ENCODE measurements around the gene KCTD2. TPM values are rescaled to one million over a fixed set of nuclear protein-coding genes. Genes with fewer than 3 reads are reported as not detected.
"Not testable (repeated sequence)": the region's sequence is repeated elsewhere in the genome, so short reads cannot be mapped to it uniquely, and the experiment has no call there.

Gene KCTD2
- total RNA-seq (2012; rRNA removed): 10.4 and 10.5 TPM in 2 replicates

- H3K4me1 ChIP-seq (ENCODE audit: control insufficient read depth, insufficient read depth, low read length): peaks cover 15% of the 10 kb centered on the region
- H3K27me3 ChIP-seq (ENCODE audit: control insufficient read depth, insufficient read depth, low read length): no peaks in the 10 kb centered on the region
- peak within 1 kb of the TSS; percentile 99 for H3K4me3 ChIP-seq (ENCODE audit: low read length)
- H3K9ac ChIP-seq (ENCODE audit: low read depth, low read length): peak within 1 kb of the TSS; percentile 96
- H3K4me2 ChIP-seq (ENCODE audit: low read length): peak within 1 kb of the TSS; percentile 98
- H3K36me3 ChIP-seq (ENCODE audit: insufficient read depth, low read length): peaks cover 19% of the 10 kb centered on the region
- H3K9me3 ChIP-seq (replicated peaks; ENCODE audit: low read length): no peaks in the 10 kb centered on the region
Observed at GRCh38 chr17:75046407-75047289, at the start of gene KCTD2, which contains the start of gene ATP5PD. KCTD2 (plus strand) TSS chr17:75047225; CDS start chr17:75047251, 26 bp downstream. ATP5PD (minus strand) TSS chr17:75046969; CDS start chr17:75042650, 4,319 bp downstream.

GRCh38 chr17:74998783-74999182 lies 48.2 kb upstream of the KCTD2 start:
- Histone ChIP-seq H3K4me2 (ENCODE audit: low read length) (no peak overlapping the region), H3K9ac (ENCODE audit: low read depth, low read length) (no peak overlapping the region), H3K9me3 (replicated peaks; ENCODE audit: low read length) (no peaks in the 10 kb centered on the region), H3K36me3 (ENCODE audit: insufficient read depth, low read length) (peaks cover 22% of the 10 kb centered on the region), H3K4me1 (ENCODE audit: control insufficient read depth, insufficient read depth, low read length) (peaks cover 7% of the 10 kb centered on the region), H3K4me3 (ENCODE audit: low read length) (no peak overlapping the region), H3K27me3 (ENCODE audit: control insufficient read depth, insufficient read depth, low read length) (no peaks in the 10 kb centered on the region)

GRCh38 chr17:74999523-74999922 lies 47.5 kb upstream of the KCTD2 start:
- H3K9me3 ChIP-seq (replicated peaks; ENCODE audit: low read length): no peaks in the 10 kb centered on the region
- peaks cover 27% of the 10 kb centered on the region for H3K36me3 ChIP-seq (ENCODE audit: insufficient read depth, low read length)
- H3K4me1 ChIP-seq (ENCODE audit: control insufficient read depth, insufficient read depth, low read length): peaks cover 3% of the 10 kb centered on the region
- no peak overlapping the region for H3K4me3 ChIP-seq (ENCODE audit: low read length)
- no peaks in the 10 kb centered on the region for H3K27me3 ChIP-seq (ENCODE audit: control insufficient read depth, insufficient read depth, low read length)
- no peak overlapping the region for H3K4me2 ChIP-seq (ENCODE audit: low read length)
- H3K9ac ChIP-seq (ENCODE audit: low read depth, low read length): no peak overlapping the region

GRCh38 chr17:75001915-75002843 lies 44.8 kb upstream of the KCTD2 start:
- Histone ChIP-seq H3K4me2 (ENCODE audit: low read length) (no peak overlapping the region), H3K4me1 (ENCODE audit: control insufficient read depth, insufficient read depth, low read length) (no peaks in the 10 kb centered on the region), H3K9me3 (replicated peaks; ENCODE audit: low read length) (no peaks in the 10 kb centered on the region), H3K27me3 (ENCODE audit: control insufficient read depth, insufficient read depth, low read length) (no peaks in the 10 kb centered on the region), H3K36me3 (ENCODE audit: insufficient read depth, low read length) (peaks cover 41% of the 10 kb centered on the region), H3K4me3 (ENCODE audit: low read length) (no peak overlapping the region), H3K9ac (ENCODE audit: low read depth, low read length) (no peak overlapping the region)

GRCh38 chr17:75003070-75003956 lies 43.7 kb upstream of the KCTD2 start:
- Histone ChIP-seq H3K36me3 (ENCODE audit: insufficient read depth, low read length) (peaks cover 41% of the 10 kb centered on the region), H3K9me3 (replicated peaks; ENCODE audit: low read length) (no peaks in the 10 kb centered on the region), H3K4me3 (ENCODE audit: low read length) (no peak overlapping the region), H3K9ac (ENCODE audit: low read depth, low read length) (no peak overlapping the region), H3K27me3 (ENCODE audit: control insufficient read depth, insufficient read depth, low read length) (no peaks in the 10 kb centered on the region), H3K4me1 (ENCODE audit: control insufficient read depth, insufficient read depth, low read length) (no peaks in the 10 kb centered on the region), H3K4me2 (ENCODE audit: low read length) (no peak overlapping the region)

- Histone ChIP-seq H3K27me3 (ENCODE audit: control insufficient read depth, insufficient read depth, low read length) (no peaks in the 10 kb centered on the region), H3K4me2 (ENCODE audit: low read length) (no peak overlapping the region), H3K4me1 (ENCODE audit: control insufficient read depth, insufficient read depth, low read length) (no peaks in the 10 kb centered on the region), H3K36me3 (ENCODE audit: insufficient read depth, low read length) (peaks cover 39% of the 10 kb centered on the region), H3K4me3 (ENCODE audit: low read length) (no peak overlapping the region), H3K9ac (ENCODE audit: low read depth, low read length) (no peak overlapping the region), H3K9me3 (replicated peaks; ENCODE audit: low read length) (no peaks in the 10 kb centered on the region)
Observed at GRCh38 chr17:75003957-75004355, 43.1 kb upstream of the KCTD2 start.

GRCh38 chr17:75004371-75004770 lies 42.7 kb upstream of the KCTD2 start:
- Histone ChIP-seq H3K27me3 (ENCODE audit: control insufficient read depth, insufficient read depth, low read length) (no peaks in the 10 kb centered on the region), H3K4me2 (ENCODE audit: low read length) (no peak overlapping the region), H3K4me3 (ENCODE audit: low read length) (no peak overlapping the region), H3K4me1 (ENCODE audit: control insufficient read depth, insufficient read depth, low read length) (no peaks in the 10 kb centered on the region), H3K36me3 (ENCODE audit: insufficient read depth, low read length) (peaks cover 38% of the 10 kb centered on the region), H3K9me3 (replicated peaks; ENCODE audit: low read length) (no peaks in the 10 kb centered on the region), H3K9ac (ENCODE audit: low read depth, low read length) (no peak overlapping the region)

GRCh38 chr17:75005291-75005690 lies 41.7 kb upstream of the KCTD2 start:
- Histone ChIP-seq H3K4me2 (ENCODE audit: low read length) (no peak overlapping the region), H3K4me3 (ENCODE audit: low read length) (no peak overlapping the region), H3K9ac (ENCODE audit: low read depth, low read length) (no peak overlapping the region), H3K27me3 (ENCODE audit: control insufficient read depth, insufficient read depth, low read length) (no peaks in the 10 kb centered on the region), H3K4me1 (ENCODE audit: control insufficient read depth, insufficient read depth, low read length) (no peaks in the 10 kb centered on the region), H3K36me3 (ENCODE audit: insufficient read depth, low read length) (peaks cover 38% of the 10 kb centered on the region), H3K9me3 (replicated peaks; ENCODE audit: low read length) (no peaks in the 10 kb centered on the region)

GRCh38 chr17:75006084-75006483 lies 40.9 kb upstream of the KCTD2 start:
- not testable (repeated sequence) for H3K4me3 ChIP-seq (ENCODE audit: low read length); H3K4me1 ChIP-seq (ENCODE audit: control insufficient read depth, insufficient read depth, low read length); H3K27me3 ChIP-seq (ENCODE audit: control insufficient read depth, insufficient read depth, low read length); H3K9ac ChIP-seq (ENCODE audit: low read depth, low read length); H3K4me2 ChIP-seq (ENCODE audit: low read length); H3K9me3 ChIP-seq (replicated peaks; ENCODE audit: low read length)
- peaks cover 37% of the 10 kb centered on the region for H3K36me3 ChIP-seq (ENCODE audit: insufficient read depth, low read length)

GRCh38 chr17:75006653-75007052 lies 40.4 kb upstream of the KCTD2 start:
- H3K36me3 ChIP-seq (ENCODE audit: insufficient read depth, low read length): peaks cover 33% of the 10 kb centered on the region
- H3K4me1 ChIP-seq (ENCODE audit: control insufficient read depth, insufficient read depth, low read length): peaks cover 6% of the 10 kb centered on the region
- no peaks in the 10 kb centered on the region for H3K9me3 ChIP-seq (replicated peaks; ENCODE audit: low read length)
- no peak overlapping the region for H3K4me3 ChIP-seq (ENCODE audit: low read length)
- no peak overlapping the region for H3K9ac ChIP-seq (ENCODE audit: low read depth, low read length)
- no peaks in the 10 kb centered on the region for H3K27me3 ChIP-seq (ENCODE audit: control insufficient read depth, insufficient read depth, low read length)
- no peak overlapping the region for H3K4me2 ChIP-seq (ENCODE audit: low read length)

Measured in skeletal muscle satellite cell (primary cell).